GM18507 (cell line): ENCODE measurements around the gene AGPAT4.

Experiments used
- DNase-seq: peaks from one replicate; pipeline ENCODE4 v3.0.0; 2011; ENCODE audit warnings: low read depth; ENCODE audit not compliant: insufficient read length; ENCODE audit errors: extremely low spot score
- FAIRE-seq: peaks from 2 replicates; lab custom pipeline; 2011; peaks lifted over from hg19 to GRCh38; lab: Jason Lieb, UNC

The AGPAT4 gene

DNA sequence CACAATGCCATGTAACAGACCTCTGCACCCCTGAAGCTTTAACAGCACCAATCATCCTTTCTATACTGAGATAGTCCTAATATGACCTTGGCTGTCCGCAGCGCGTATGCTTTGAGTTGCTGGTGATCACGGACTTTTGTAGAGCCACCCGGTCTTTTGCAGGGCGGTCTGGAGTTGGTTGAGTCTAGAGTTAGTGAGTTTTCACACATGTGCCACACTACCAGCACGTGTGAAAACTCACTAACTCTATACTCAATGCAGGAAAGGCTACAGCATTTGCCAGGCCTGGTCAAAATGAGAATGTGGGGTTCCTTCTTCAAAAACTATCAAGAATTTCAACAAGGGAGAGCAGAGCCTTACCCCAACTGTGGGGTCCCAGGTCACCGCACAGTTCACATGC is 14.6 kb downstream of the AGPAT4 start:
- no peak for FAIRE-seq
- DNase-seq, result no peak

DNA sequence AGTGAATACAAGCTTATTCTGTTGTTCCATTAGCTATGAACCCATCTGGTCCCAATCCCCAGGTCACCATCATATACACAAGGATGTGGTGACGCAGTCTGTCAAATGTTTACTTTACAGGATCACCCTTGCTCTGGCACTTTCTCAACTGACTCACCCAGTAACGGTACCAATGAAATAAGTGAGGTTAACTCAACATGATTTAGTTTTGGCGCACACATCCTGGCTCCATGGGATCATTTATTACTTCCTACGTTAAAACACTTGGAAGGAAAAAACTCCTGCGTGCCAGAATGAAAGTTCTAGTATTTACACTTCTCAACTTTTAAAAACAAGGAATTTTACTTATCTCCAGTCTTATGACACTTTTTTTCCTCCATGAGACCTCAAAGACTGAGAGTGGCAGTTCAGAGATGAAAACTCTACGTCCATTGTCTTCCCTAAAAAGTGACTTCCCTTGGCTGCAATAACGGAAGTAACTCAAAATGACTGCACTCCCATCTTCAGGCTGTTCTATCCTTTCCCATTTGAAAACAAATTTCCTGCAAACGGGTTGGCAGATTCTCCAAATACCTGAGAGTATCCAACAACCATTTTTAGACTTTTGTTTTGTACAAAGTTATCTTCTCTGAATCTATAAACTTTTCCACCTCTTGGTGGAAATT is 15.9 kb downstream of the AGPAT4 start:
- no peak for FAIRE-seq
- no peak for DNase-seq

DNA sequence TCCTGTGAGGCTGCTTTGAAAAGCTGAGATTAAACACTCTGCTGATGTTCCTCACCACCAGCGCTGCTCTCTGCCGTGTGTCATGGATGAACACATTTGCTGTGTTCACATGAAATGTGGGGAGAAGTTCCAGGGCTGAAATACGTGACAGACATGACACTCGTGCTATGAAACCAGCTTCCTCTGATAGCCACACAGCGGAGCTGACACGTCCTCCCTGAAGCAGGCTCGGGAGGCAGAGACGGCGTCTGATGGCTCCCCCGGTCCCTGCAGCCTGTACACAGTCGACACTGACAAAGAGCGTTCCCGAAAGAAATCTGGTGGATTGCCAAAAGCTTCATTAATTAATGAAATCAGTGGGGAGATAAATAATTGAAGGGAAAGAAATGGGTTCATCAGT is 17.5 kb downstream of the AGPAT4 start:
- FAIRE-seq (no peak), DNase-seq (no peak)

DNA sequence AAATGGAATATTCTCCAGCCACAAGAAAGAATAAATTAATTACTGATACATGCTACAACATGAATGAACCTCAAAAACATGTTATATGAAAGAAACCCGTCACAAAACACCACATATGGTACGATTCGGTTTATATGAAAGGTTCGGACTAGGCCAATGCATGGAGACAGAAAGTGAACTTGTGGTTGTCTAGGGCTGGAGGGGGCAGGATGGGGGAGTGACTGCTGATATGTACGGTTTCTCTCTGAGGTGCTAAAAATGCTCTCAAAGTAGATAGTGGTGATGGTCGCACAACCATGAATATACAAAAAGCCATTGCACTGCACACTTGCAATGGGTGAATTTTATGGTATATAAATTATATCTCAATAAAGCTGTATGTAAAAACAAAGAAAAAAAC is 18.3 kb downstream of the AGPAT4 start:
- no peak for FAIRE-seq
- no peak for DNase-seq

DNA sequence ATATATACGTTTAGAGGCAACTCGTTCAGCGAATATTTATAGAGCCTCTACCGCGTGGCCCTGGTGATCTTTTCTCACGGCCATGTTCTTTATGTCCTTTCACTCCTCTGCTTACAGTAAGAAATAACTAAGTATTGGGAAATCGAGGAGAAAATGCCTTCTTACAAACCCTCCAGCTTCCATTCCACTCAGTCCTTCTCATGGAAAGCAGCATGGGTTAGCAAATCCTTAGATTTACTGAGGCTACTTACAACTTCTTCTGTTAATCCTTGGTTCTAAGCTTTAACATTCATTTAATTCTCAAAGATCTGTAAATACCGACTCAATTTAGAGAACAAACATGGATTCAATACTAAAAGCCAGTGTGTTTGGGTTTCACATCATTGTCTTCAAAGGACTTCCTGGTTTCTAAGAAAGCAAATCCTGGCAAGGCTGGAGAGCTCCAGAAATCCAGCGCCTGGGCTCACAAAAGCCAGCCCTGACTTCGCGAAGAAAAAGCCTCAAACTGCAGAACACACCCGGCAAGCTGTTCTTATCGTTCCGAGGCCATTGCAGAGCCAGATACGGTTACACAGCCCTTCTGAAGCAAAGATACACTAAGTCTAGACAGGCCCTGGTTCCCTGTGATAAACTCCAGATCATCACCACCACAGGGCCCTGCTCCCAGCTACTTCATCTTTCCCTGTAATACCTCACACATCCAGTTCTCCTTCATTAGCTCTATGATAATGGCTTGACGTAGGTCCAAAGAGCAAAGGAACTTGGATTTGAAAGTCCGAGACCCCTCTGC is 19.2 kb downstream of the AGPAT4 start:
- DNase-seq, result no peak

DNA sequence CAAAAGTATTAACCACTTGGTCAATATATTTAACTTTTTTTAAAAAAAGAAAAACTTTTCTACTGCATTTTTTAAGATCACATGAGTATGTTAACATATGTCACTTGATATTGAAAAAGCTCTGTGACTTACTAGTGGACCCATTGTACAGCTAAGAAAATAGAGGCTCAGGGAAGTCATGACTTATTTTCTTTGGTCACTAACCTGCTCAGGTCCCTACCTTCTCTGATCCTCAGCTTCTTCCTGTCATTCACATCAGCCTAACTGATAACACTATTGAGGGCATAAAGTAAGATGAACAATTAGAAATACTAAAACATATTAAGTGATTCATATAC is 19.8 kb downstream of the AGPAT4 start:
- FAIRE-seq (no peak), DNase-seq (no peak)

More for the DNA sequence above, 19.2 kb downstream of the AGPAT4 start:
- FAIRE-seq, result no peak

DNA sequence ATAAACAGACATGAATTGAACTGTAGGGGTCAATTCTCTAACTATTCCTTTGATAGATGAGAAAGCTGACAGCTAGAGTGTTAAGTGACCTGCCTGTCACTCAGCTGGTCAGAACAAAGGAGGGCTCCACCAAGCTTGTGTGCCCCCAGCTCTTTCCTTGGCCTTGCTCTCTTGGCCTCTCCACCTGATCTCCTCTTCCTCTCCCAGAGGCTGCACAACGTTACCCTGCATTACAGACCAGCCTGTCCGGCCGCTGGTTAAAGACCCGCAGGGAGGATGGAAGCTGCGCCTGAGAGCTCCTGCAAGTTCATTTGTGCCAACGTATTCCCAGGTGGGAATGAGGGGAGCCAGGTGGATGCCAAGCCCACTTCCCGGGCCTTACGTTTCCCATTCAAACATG is 22.5 kb downstream of the AGPAT4 start:
- FAIRE-seq, result no peak
- DNase-seq, result no peak

DNA sequence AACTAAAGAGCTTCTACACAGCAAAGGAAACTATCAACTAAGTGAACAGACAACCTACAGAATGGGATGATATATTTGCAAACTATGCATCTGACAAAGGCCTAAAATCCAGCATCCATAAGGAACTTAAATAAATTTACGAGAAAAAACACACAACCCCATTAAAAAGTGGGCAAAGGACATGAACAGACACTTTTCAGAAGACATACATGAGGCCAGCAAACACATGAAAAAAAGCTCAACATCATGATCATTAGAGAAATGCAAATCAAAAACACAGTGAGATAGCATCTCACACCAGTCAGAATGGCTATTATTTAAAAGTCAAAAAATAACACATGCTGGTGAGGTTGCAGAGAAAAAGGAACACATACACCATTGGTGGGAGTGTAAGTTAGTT is 24.5 kb downstream of the AGPAT4 start:
- DNase-seq (no peak), FAIRE-seq (no peak)

DNA sequence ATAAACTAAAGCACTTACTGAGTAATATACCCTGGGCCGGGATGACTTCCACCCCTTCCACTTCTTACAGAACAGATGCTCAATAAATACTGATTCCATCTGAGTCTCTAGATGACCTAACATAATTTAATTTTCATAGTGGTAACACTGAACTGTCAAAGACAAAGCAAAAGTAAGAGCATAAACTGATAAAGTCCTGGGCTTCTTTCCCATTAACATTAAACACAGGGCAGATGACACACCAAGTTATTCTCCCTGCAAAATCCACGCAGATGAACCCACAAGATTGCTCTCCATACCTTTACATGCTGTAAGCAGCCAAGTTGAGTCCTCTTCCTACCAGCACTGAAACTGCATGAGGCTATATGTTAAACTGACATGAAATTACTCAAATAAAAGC is 27.1 kb downstream of the AGPAT4 start:
- DNase-seq, result no peak
- no peak for FAIRE-seq

DNA sequence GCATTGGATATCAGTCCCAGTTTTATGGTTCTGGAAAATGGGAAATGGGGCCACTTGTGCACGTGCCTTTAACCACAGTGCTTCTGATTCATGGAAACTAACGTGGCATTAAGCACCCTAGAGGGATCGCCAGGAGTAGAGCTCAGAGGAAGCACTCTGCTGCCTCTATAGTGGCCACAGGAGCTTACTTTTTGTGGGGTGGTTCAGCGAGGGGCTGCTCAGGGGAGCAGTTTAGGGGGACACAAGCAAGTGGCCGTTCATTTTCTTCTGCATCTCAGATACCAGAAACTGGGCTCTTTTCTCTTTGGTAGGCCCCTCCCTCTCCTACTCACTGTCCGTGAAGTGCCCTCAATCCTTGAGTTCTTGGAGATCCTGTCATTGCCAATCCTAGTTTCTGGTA is 28.5 kb downstream of the AGPAT4 start:
- FAIRE-seq (no peak), DNase-seq (no peak)

DNA sequence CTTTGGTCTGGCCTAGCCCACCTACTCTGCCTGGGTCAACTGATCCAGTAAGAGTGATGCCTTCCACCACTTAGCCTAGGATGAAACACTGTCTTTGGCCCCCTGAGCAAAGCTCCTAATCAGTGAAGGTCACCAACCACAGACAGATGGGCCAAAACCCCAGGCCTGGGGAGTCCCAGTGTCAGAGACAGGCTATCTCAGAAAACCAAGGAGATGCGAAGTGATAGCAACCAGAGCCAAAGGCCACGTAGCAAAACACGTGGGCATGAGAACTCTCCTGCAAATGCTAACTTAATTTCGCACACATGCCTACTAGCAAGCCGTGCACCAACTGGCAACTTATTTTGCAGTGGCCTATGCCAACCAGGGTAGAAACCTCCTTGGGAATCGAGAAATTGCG is 29.1 kb downstream of the AGPAT4 start:
- DNase-seq (no peak), FAIRE-seq (no peak)

DNA sequence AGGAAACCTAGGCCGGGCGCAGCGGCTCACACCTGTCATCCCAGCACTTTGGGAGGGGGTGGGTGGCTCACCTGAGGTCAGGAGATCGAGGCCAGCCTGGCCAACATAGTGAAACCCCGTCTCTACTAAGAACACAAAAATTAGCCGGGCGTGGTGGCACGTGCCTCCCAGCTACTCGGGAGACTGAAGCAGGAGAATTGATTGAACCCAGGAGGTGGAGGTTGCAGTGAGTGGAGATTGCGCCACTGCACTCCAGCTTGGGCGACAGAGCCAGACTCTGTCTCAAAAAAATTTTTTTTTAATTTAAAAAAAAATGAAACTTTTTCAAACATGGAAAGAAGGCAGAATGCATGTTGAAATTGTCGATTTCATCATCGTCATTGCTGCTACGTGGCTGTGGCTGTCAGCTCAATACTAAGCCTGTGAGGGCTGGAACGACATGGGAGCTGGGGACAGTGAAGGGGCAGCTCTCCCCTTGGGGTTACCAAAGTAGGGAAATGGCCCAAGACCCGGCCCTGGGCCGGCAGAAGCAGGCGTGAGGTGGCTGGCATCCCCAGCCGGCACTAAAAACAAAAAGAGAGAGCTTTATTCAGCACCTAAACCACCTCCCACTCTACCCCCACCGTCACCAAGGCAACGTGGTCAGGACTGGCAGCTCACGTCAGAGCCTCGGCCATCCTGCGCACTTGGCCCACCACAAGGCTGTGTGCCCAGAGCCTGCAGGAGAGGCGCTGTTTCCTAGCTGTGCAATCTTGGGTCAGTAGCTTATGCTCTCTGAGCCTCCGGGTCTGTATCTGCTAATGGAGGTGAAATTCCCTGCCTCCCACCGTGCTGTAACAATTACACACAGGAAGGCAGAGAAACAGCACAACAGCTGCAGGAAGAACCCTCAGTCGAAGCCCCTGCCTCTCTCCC is 30.8 kb downstream of the AGPAT4 start:
- FAIRE-seq, result no peak
- no peak for DNase-seq

DNA sequence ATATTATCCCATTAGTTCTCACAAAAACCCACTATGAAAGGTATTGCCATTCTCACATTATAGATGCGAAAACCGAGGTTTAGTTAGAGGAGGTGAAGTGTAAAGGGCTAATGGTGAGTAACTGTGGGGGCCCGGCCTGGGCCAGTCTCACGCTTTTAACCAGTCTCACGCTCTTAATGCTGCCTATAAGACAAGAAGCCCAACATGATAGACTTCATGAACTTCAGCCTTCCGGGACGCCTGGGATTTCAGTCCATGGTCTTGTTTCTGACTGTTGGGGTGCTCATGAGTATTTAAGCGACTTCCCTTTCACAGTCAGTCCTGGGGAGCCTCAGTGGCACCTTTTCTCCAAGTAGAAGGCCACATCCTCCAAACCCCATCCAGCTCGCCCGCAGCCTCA is 31.7 kb downstream of the AGPAT4 start:
- FAIRE-seq, result no peak
- no peak for DNase-seq

DNA sequence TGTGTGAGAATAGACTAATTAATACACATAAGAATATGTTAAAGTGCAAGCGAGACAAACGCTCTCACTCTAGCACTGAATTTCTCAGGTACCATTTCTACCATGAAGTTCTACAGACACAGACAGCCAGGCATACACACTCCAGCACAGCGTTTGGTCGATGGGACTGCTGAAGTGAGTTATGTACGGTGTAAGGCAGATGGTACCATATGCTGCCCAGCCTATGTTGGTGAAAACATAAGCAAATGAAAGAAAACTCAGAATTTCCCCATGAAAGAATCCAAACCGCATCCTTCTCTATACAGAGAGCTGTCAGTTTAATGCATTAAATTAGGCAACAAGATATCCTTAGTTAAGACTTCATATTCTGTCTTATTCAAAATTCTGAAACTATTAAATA is 34.9 kb downstream of the AGPAT4 start:
- no peak for FAIRE-seq
- DNase-seq, result no peak

DNA sequence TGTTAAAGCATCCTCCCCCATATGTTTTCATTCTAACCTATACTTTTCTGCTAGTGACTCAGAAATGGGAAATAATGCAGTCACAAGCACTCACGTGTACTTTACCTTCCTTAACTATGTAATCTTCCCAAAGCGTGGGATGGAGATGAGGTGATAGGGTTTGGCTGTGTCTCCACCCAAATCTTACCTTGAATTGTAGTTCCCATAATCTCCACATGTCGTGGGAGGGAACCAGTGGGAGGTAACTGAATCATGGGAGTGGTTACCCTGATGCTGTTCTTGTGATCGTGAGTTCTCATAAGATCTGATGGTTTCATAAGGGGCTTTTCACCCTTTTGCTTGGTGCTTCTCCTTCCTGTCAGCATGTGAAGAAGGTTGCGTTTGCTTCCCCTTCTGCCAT is 35.4 kb downstream of the AGPAT4 start:
- DNase-seq, result no peak
- FAIRE-seq, result no peak

DNA sequence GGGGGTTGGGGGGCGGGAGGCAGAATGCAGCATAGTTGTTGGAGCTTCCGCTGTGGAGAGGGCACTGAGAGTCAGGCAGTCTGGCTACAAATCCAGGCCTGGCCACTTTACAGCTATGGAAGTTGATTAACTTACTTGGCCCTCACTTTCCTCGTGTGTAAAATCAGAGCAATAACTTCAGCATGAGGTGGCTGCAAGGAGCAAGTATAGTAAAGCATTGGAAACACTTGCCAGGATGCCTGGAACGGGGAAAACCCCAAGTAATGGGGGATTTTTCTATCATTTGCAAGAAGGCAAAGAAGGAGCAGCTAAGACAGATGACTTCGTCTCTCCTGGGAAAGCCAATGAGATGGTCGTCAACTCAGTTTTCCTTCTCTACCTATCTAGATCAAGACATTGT is 35.8 kb downstream of the AGPAT4 start:
- FAIRE-seq (no peak), DNase-seq (no peak)

DNA sequence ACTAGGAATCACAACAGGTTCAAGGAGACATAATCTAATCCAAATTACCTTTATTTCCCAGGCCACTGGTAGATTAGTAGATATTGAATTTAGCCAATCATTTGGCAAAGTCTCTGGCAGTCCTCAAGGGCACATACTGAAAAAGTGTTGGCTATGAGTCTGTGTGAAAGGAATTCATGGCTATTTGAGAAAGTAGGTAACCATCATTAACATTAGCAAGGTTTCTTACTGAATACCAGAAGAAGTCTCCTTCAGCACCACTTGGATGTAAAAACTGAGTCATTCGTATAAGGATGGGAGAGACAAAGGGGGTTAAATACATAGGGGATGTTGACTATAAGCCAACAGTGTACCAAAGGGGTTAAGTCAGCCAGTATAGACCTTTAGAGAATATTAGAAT is 36.7 kb downstream of the AGPAT4 start:
- DNase-seq, result no peak
- no peak for FAIRE-seq

DNA sequence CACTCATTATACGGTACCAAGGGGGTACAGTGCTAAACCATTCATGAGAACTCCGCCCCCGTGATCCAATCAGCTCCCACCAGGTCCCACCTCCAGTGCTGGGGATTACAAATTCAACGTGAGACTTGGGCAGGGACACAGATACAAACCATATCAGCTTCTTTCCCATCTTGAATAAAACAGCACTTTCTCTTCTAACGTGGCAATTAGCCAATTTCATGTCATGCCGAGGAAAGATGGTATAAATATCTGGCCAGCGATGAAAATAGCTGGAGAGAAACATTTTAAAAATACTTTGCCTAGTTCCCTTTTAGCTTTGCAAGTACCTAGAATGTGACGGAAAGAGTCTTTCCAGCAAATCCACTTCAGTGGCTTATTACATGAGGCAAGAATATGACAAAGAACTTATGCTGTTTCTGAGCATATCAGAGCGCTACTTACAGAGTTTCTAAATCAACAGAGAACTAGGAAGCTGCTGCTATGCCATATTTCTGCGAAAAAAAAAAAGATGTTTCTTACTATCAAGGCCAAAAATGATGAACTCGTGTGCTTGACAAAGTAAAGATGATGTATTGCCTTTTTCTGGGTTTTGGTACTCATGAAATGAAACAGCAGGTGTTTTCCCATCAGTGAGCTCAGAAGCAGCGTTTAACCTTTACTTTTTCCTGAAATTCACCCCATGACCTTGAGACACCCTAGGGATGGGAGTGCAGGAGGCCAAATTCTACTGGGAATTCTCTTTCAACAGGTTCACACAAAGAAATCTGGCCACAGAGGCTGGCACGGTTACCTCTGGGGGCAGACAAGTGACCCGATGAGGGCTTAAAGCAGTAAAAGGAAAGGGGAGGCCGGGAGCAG is 37.9 kb downstream of the AGPAT4 start:
- no peak for DNase-seq
- FAIRE-seq, result peak; percentile 38

DNA sequence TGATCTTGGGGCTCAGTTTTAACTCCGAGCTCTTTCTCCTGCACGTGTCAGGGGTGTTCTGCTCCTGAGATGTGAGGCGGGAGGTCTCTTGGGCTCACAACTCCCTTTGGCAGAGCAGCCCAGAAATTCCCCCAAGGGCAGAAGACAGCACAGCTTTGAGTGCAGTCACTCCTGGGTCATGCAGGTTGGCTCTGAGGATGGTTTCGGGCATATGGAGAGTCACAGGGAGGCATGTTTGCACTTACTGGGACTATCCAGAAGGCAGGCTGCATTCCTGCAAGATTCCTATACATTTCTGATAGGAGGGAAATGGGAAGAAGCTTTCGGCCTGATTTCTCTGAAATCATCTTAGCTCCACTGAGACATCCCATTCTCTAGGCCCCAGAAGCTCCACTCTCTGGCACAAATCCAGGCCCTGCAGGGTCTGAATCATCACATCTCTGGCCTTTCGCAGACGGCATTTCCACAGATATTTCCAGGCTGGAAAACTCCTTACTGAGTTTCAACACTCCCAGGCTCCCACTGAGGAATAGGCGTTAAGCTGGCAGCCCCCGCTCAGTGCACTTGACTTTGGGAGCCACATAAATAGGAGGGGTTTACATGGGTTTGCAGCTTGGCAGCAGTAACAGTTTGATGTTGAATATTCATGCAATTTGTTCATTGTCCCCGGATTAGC is 39.7 kb downstream of the AGPAT4 start:
- FAIRE-seq (no peak), DNase-seq (no peak)
